Measurements from ENCODE around the gene NR6A1. TPM values are rescaled to one million over a fixed set of nuclear protein-coding genes. Genes with fewer than 3 reads are reported as not detected.
A peak's percentile ranks its signal among the peaks of the same experiment; 100 is the strongest.

Gene NR6A1
- total RNA-seq, 1 experiment from 2014 or later = 6.0 TPM

GRCh38 chr9:124478354-124478753 is 292.8 kb downstream of the NR6A1 start:
- DNase-seq = peak in 1 of 2 experiments; percentile 30
- Histone ChIP-seq H3K4me1 (no peaks in the 10 kb centered on the region), H3K27ac (no peak overlapping the region), H3K27me3 (peaks cover 45% of the 10 kb centered on the region), H3K4me3 (no peak overlapping the region), H3K9me3 (replicated peaks) (no peaks in the 10 kb centered on the region), H3K36me3 (no peaks in the 10 kb centered on the region)

GRCh38 chr9:124477648-124478285 is 293.3 kb downstream of the NR6A1 start:
- H3K9me3 ChIP-seq (replicated peaks) = no peaks in the 10 kb centered on the region
- no peak overlapping the region for H3K27ac ChIP-seq
- H3K36me3 ChIP-seq = no peaks in the 10 kb centered on the region
- DNase-seq = no peak
- H3K4me3 ChIP-seq = peak overlapping the region; percentile 29
- H3K4me1 ChIP-seq = no peaks in the 10 kb centered on the region
- peaks cover 45% of the 10 kb centered on the region for H3K27me3 ChIP-seq

- Histone ChIP-seq H3K36me3 (no peaks in the 10 kb centered on the region), H3K27me3 (peaks cover 45% of the 10 kb centered on the region), H3K4me1 (no peaks in the 10 kb centered on the region), H3K9me3 (replicated peaks) (no peaks in the 10 kb centered on the region), H3K4me3 (peak overlapping the region; percentile 29), H3K27ac (no peak overlapping the region)
- DNase-seq = no peak
Measured at GRCh38 chr9:124477211-124477647, 293.9 kb downstream of the NR6A1 start.

- no peak overlapping the region for H3K27ac ChIP-seq
- no peak for DNase-seq
- no peak overlapping the region for H3K4me3 ChIP-seq
- no peaks in the 10 kb centered on the region for H3K4me1 ChIP-seq
- no peaks in the 10 kb centered on the region for H3K9me3 ChIP-seq (replicated peaks)
- peaks cover 45% of the 10 kb centered on the region for H3K27me3 ChIP-seq
- H3K36me3 ChIP-seq = no peaks in the 10 kb centered on the region
Measured at GRCh38 chr9:124475868-124476690, 295.0 kb downstream of the NR6A1 start.

GRCh38 chr9:124475158-124475867 is 295.8 kb downstream of the NR6A1 start:
- no peak for DNase-seq
- no peaks in the 10 kb centered on the region for H3K4me1 ChIP-seq
- no peaks in the 10 kb centered on the region for H3K36me3 ChIP-seq
- H3K27ac ChIP-seq = no peak overlapping the region
- no peak overlapping the region for H3K4me3 ChIP-seq
- peaks cover 45% of the 10 kb centered on the region for H3K27me3 ChIP-seq
- no peaks in the 10 kb centered on the region for H3K9me3 ChIP-seq (replicated peaks)

GRCh38 chr9:124474151-124474550 is 297.0 kb downstream of the NR6A1 start:
- Histone ChIP-seq H3K36me3 (no peaks in the 10 kb centered on the region), H3K27me3 (peaks cover 43% of the 10 kb centered on the region), H3K4me3 (no peak overlapping the region), H3K27ac (no peak overlapping the region), H3K9me3 (replicated peaks) (no peaks in the 10 kb centered on the region), H3K4me1 (no peaks in the 10 kb centered on the region)
- DNase-seq = no peak

- Histone ChIP-seq H3K36me3 (no peaks in the 10 kb centered on the region), H3K4me3 (no peak overlapping the region), H3K4me1 (no peaks in the 10 kb centered on the region), H3K9me3 (replicated peaks) (no peaks in the 10 kb centered on the region), H3K27me3 (peaks cover 36% of the 10 kb centered on the region), H3K27ac (no peak overlapping the region)
- no peak for DNase-seq
Measured at GRCh38 chr9:124473310-124473709, 297.8 kb downstream of the NR6A1 start.

- Histone ChIP-seq H3K4me1 (no peaks in the 10 kb centered on the region), H3K9me3 (replicated peaks) (no peaks in the 10 kb centered on the region), H3K36me3 (no peaks in the 10 kb centered on the region), H3K4me3 (no peak overlapping the region), H3K27ac (no peak overlapping the region), H3K27me3 (peaks cover 32% of the 10 kb centered on the region)
- DNase-seq = no peak
Measured at GRCh38 chr9:124472770-124473169, 298.3 kb downstream of the NR6A1 start.

GRCh38 chr9:124471761-124472160 is 299.4 kb downstream of the NR6A1 start:
- Histone ChIP-seq H3K9me3 (replicated peaks) (no peaks in the 10 kb centered on the region), H3K4me1 (no peaks in the 10 kb centered on the region), H3K4me3 (no peak overlapping the region), H3K36me3 (no peaks in the 10 kb centered on the region), H3K27ac (no peak overlapping the region), H3K27me3 (peaks cover 25% of the 10 kb centered on the region)
- no peak for DNase-seq

GRCh38 chr9:124470726-124471125 is 300.4 kb downstream of the NR6A1 start:
- Histone ChIP-seq H3K36me3 (no peaks in the 10 kb centered on the region), H3K27me3 (peaks cover 15% of the 10 kb centered on the region), H3K9me3 (replicated peaks) (no peaks in the 10 kb centered on the region), H3K4me1 (no peaks in the 10 kb centered on the region), H3K27ac (no peak overlapping the region), H3K4me3 (no peak overlapping the region)
- DNase-seq = no peak

GRCh38 chr9:124470306-124470705 is 300.8 kb downstream of the NR6A1 start:
- no peak overlapping the region for H3K4me3 ChIP-seq
- no peaks in the 10 kb centered on the region for H3K36me3 ChIP-seq
- peaks cover 11% of the 10 kb centered on the region; the same call in 1 of the 2 replicates for H3K27me3 ChIP-seq
- no peaks in the 10 kb centered on the region for H3K9me3 ChIP-seq (replicated peaks)
- no peak for DNase-seq
- no peak overlapping the region for H3K27ac ChIP-seq
- no peaks in the 10 kb centered on the region for H3K4me1 ChIP-seq

- no peaks in the 10 kb centered on the region for H3K9me3 ChIP-seq (replicated peaks)
- H3K36me3 ChIP-seq = no peaks in the 10 kb centered on the region
- H3K4me1 ChIP-seq = no peaks in the 10 kb centered on the region
- DNase-seq = no peak
- H3K27ac ChIP-seq = no peak overlapping the region
- peaks cover 5% of the 10 kb centered on the region; the same call in 1 of the 2 replicates for H3K27me3 ChIP-seq
- no peak overlapping the region for H3K4me3 ChIP-seq
Measured at GRCh38 chr9:124469011-124469832, 301.9 kb downstream of the NR6A1 start.

- Histone ChIP-seq H3K9me3 (replicated peaks) (no peaks in the 10 kb centered on the region), H3K36me3 (no peaks in the 10 kb centered on the region), H3K4me1 (no peaks in the 10 kb centered on the region), H3K4me3 (no peak overlapping the region), H3K27me3 (peaks cover 2% of the 10 kb centered on the region; the same call in 1 of the 2 replicates), H3K27ac (no peak overlapping the region)
- DNase-seq = no peak
Measured at GRCh38 chr9:124468061-124468740, 302.9 kb downstream of the NR6A1 start.

Measured in SJCRH30 (cell line).